ENCODE results near the gene DAPK1.
A peak's percentile ranks its signal among the peaks of the same experiment; 100 is the strongest.

Gene DAPK1

GRCh38 chr9:87596862-87597261, 99.2 kb downstream of the DAPK1 start:
- H3K9ac ChIP-seq (ENCODE audit: low read depth in 1 of 2, low read length in 2 of 2) = peak overlapping the region in 1 of 2 donors; percentile 3
- H3K9me3 ChIP-seq (ENCODE audit: control insufficient read depth in 1 of 2, low read length in 2 of 2) = no peaks in the 10 kb centered on the region
- no peaks in the 10 kb centered on the region for H3K36me3 ChIP-seq (ENCODE audit: control insufficient read depth in 1 of 2, insufficient read depth in 2 of 2, low read length in 2 of 2)
- no peak overlapping the region for H3K4me3 ChIP-seq (ENCODE audit: low read depth in 1 of 2, low read length in 2 of 2)
- H3K27me3 ChIP-seq (ENCODE audit: control insufficient read depth in 1 of 2, insufficient read depth in 2 of 2, low read length in 2 of 2) = no peaks in the 10 kb centered on the region
- H3K4me1 ChIP-seq (ENCODE audit: control insufficient read depth in 1 of 2, insufficient read depth in 2 of 2, low read length in 2 of 2) = peaks cover 55 to 93% of the 10 kb centered on the region in 2 donors
- no peak overlapping the region for H3K27ac ChIP-seq (ENCODE audit: low read depth, low read length)

GRCh38 chr9:87597710-87598443, 100.2 kb downstream of the DAPK1 start:
- H3K9me3 ChIP-seq (ENCODE audit: control insufficient read depth in 1 of 2, low read length in 2 of 2) = no peaks in the 10 kb centered on the region
- peaks cover 46 to 85% of the 10 kb centered on the region in 2 donors for H3K4me1 ChIP-seq (ENCODE audit: control insufficient read depth in 1 of 2, insufficient read depth in 2 of 2, low read length in 2 of 2)
- H3K36me3 ChIP-seq (ENCODE audit: control insufficient read depth in 1 of 2, insufficient read depth in 2 of 2, low read length in 2 of 2) = no peaks in the 10 kb centered on the region
- no peak overlapping the region for H3K27ac ChIP-seq (ENCODE audit: low read depth, low read length)
- H3K27me3 ChIP-seq (ENCODE audit: control insufficient read depth in 1 of 2, insufficient read depth in 2 of 2, low read length in 2 of 2) = no peaks in the 10 kb centered on the region
- H3K9ac ChIP-seq (ENCODE audit: low read depth in 1 of 2, low read length in 2 of 2) = no peak overlapping the region
- H3K4me3 ChIP-seq (ENCODE audit: low read depth in 1 of 2, low read length in 2 of 2) = no peak overlapping the region

DNA sequence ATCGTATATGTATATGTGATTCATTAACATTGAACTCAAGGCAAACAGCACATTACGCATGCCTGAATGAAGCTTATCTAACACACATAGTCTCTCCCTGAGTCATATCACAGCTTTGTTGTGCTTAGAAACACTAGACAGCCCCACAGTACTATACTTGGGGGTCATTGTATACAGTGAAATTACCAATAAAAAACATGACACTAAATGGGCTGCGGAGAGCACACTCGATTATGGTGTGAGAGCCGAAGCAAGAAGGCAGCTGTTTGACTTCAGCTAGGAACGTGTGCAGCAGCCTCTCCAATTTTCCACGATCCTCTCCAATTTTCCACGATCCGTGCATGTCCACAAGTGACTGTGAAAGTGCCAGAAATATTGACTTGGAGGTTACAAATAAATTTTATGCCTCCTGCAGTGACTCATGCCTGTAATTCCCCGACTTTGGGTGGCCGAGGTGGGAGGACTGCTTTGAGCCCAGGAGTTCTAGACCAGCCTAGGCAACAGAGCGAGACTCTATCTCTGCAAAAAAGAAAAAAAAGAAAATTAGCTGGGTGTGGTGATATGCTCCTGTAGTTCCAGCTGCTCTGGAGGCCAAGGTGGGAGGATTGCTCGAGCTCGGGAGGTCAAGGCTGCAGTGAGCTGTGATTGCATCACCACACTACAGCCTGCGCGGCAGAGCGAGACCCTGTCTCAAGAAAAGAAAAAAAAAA, 102.4 kb downstream of the DAPK1 start:
- H3K27me3 ChIP-seq (ENCODE audit: control insufficient read depth in 1 of 2, insufficient read depth in 2 of 2, low read length in 2 of 2) = no peaks in the 10 kb centered on the region
- peak overlapping the region in 1 of 2 donors; percentile 14 for H3K4me3 ChIP-seq (ENCODE audit: low read depth in 1 of 2, low read length in 2 of 2)
- H3K9ac ChIP-seq (ENCODE audit: low read depth in 1 of 2, low read length in 2 of 2) = no peak overlapping the region
- no peaks in the 10 kb centered on the region for H3K9me3 ChIP-seq (ENCODE audit: control insufficient read depth in 1 of 2, low read length in 2 of 2)
- no peak overlapping the region for H3K27ac ChIP-seq (ENCODE audit: low read depth, low read length)
- H3K36me3 ChIP-seq (ENCODE audit: control insufficient read depth in 1 of 2, insufficient read depth in 2 of 2, low read length in 2 of 2) = peaks cover 0 to 2% of the 10 kb centered on the region in 2 donors
- peaks cover 38 to 67% of the 10 kb centered on the region in 2 donors for H3K4me1 ChIP-seq (ENCODE audit: control insufficient read depth in 1 of 2, insufficient read depth in 2 of 2, low read length in 2 of 2)

- Histone ChIP-seq H3K27me3 (ENCODE audit: control insufficient read depth in 1 of 2, insufficient read depth in 2 of 2, low read length in 2 of 2) (no peaks in the 10 kb centered on the region), H3K9me3 (ENCODE audit: control insufficient read depth in 1 of 2, low read length in 2 of 2) (no peaks in the 10 kb centered on the region), H3K27ac (ENCODE audit: low read depth, low read length) (no peak overlapping the region), H3K36me3 (ENCODE audit: control insufficient read depth in 1 of 2, insufficient read depth in 2 of 2, low read length in 2 of 2) (peaks cover 0 to 9% of the 10 kb centered on the region in 2 donors), H3K4me3 (ENCODE audit: low read depth in 1 of 2, low read length in 2 of 2) (no peak overlapping the region), H3K9ac (ENCODE audit: low read depth in 1 of 2, low read length in 2 of 2) (peak overlapping the region in 1 of 2 donors; percentile 0), H3K4me1 (ENCODE audit: control insufficient read depth in 1 of 2, insufficient read depth in 2 of 2, low read length in 2 of 2) (peaks cover 33 to 58% of the 10 kb centered on the region in 2 donors)
These were observed 103.5 kb downstream of the DAPK1 start for GRCh38 chr9:87601176-87601575.

DNA sequence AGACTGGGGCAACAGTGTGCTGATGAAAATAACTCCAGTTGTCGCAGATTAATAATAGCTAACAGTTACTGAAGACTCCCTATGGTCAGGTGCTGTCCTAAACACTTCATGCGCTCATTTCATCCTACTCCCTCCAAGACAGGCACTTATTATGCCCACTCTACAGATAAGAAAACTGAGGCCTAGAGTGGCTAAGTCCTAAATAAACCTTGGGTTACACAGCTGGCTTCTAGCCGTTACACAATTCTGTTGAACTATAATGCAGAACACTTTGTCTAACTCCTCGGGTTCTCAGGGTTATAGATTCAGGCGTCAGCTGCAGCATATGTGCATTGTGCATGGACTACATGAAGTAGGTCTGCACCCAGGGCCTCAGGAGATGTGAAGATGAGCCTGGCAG, 103.9 kb downstream of the DAPK1 start:
- no peak overlapping the region for H3K27ac ChIP-seq (ENCODE audit: low read depth, low read length)
- no peaks in the 10 kb centered on the region for H3K9me3 ChIP-seq (ENCODE audit: control insufficient read depth in 1 of 2, low read length in 2 of 2)
- no peak overlapping the region for H3K9ac ChIP-seq (ENCODE audit: low read depth in 1 of 2, low read length in 2 of 2)
- peaks cover 0 to 9% of the 10 kb centered on the region in 2 donors for H3K36me3 ChIP-seq (ENCODE audit: control insufficient read depth in 1 of 2, insufficient read depth in 2 of 2, low read length in 2 of 2)
- no peaks in the 10 kb centered on the region for H3K27me3 ChIP-seq (ENCODE audit: control insufficient read depth in 1 of 2, insufficient read depth in 2 of 2, low read length in 2 of 2)
- H3K4me3 ChIP-seq (ENCODE audit: low read depth in 1 of 2, low read length in 2 of 2) = no peak overlapping the region
- peaks cover 33 to 54% of the 10 kb centered on the region in 2 donors for H3K4me1 ChIP-seq (ENCODE audit: control insufficient read depth in 1 of 2, insufficient read depth in 2 of 2, low read length in 2 of 2)

GRCh38 chr9:87602933-87603643, 105.4 kb downstream of the DAPK1 start:
- no peak overlapping the region for H3K9ac ChIP-seq (ENCODE audit: low read depth in 1 of 2, low read length in 2 of 2)
- peaks cover 25 to 39% of the 10 kb centered on the region in 2 donors for H3K4me1 ChIP-seq (ENCODE audit: control insufficient read depth in 1 of 2, insufficient read depth in 2 of 2, low read length in 2 of 2)
- H3K9me3 ChIP-seq (ENCODE audit: control insufficient read depth in 1 of 2, low read length in 2 of 2) = no peaks in the 10 kb centered on the region
- H3K27ac ChIP-seq (ENCODE audit: low read depth, low read length) = no peak overlapping the region
- H3K4me3 ChIP-seq (ENCODE audit: low read depth in 1 of 2, low read length in 2 of 2) = no peak overlapping the region
- H3K27me3 ChIP-seq (ENCODE audit: control insufficient read depth in 1 of 2, insufficient read depth in 2 of 2, low read length in 2 of 2) = no peaks in the 10 kb centered on the region
- peaks cover 6 to 9% of the 10 kb centered on the region in 2 donors for H3K36me3 ChIP-seq (ENCODE audit: control insufficient read depth in 1 of 2, insufficient read depth in 2 of 2, low read length in 2 of 2)

DNA sequence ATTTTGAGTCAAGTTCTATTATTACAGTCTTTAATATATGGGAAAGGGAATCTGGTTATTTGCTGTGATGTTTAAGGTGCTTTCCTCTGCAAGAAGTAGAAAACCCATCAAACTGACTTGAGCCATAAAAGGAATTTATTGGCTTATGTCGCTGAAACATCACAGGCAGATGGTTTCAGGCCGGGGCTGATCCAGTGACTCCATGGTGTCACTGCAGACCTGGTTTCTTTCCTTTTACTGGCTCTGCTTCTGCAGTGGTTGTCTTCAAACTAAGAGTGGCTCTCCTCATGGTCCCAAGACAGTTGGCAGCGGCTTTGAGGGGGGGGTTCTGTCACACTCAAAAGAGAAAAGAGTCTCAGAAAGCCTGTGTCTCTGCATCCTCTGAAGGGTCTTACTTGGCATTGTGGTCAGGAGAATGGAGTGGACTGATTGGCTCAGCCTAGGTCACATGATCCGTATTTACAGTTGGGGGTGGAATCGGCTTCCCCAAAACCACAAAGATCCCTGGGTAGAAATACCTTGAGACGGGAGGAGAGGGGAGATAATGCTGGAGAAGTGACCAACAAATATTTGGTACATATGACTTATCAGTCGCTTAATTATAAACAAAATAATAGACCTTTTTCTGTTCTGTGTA, 106.3 kb downstream of the DAPK1 start:
- no peaks in the 10 kb centered on the region for H3K27me3 ChIP-seq (ENCODE audit: control insufficient read depth in 1 of 2, insufficient read depth in 2 of 2, low read length in 2 of 2)
- peaks cover 6 to 9% of the 10 kb centered on the region in 2 donors for H3K36me3 ChIP-seq (ENCODE audit: control insufficient read depth in 1 of 2, insufficient read depth in 2 of 2, low read length in 2 of 2)
- H3K9me3 ChIP-seq (ENCODE audit: control insufficient read depth in 1 of 2, low read length in 2 of 2) = no peaks in the 10 kb centered on the region
- H3K27ac ChIP-seq (ENCODE audit: low read depth, low read length) = no peak overlapping the region
- H3K4me3 ChIP-seq (ENCODE audit: low read depth in 1 of 2, low read length in 2 of 2) = no peak overlapping the region
- H3K9ac ChIP-seq (ENCODE audit: low read depth in 1 of 2, low read length in 2 of 2) = no peak overlapping the region
- H3K4me1 ChIP-seq (ENCODE audit: control insufficient read depth in 1 of 2, insufficient read depth in 2 of 2, low read length in 2 of 2) = peaks cover 25 to 30% of the 10 kb centered on the region in 2 donors

DNA sequence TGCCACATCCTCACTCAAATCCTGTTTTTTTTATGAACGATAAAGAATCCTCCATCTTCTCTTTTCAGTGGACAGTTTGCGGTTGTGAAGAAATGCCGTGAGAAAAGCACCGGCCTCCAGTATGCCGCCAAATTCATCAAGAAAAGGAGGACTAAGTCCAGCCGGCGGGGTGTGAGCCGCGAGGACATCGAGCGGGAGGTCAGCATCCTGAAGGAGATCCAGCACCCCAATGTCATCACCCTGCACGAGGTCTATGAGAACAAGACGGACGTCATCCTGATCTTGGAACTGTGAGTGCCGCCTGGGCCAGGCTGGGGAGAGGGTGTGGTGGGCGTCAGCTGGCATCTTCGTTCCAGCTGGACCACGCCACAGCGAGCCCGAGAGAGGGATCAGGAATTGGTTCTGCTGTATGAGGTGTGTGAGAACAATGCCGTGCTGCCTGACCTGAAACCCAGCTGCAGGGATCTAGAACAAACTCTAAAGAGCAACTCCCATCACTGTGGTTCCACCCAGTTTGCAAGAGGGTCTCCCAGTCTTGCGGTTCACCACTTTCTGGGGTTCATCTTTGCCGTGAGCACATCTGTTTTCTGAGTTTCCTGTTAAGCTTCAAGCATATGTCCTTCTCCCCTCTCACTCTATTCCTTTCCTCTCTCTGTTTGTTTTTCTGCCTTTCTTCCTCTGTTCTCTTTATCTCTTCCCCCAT, 107.4 kb downstream of the DAPK1 start:
- no peaks in the 10 kb centered on the region for H3K9me3 ChIP-seq (ENCODE audit: control insufficient read depth in 1 of 2, low read length in 2 of 2)
- no peak overlapping the region for H3K27ac ChIP-seq (ENCODE audit: low read depth, low read length)
- H3K27me3 ChIP-seq (ENCODE audit: control insufficient read depth in 1 of 2, insufficient read depth in 2 of 2, low read length in 2 of 2) = no peaks in the 10 kb centered on the region
- H3K36me3 ChIP-seq (ENCODE audit: control insufficient read depth in 1 of 2, insufficient read depth in 2 of 2, low read length in 2 of 2) = peaks cover 6 to 9% of the 10 kb centered on the region in 2 donors
- no peak overlapping the region for H3K9ac ChIP-seq (ENCODE audit: low read depth in 1 of 2, low read length in 2 of 2)
- H3K4me3 ChIP-seq (ENCODE audit: low read depth in 1 of 2, low read length in 2 of 2) = no peak overlapping the region
- peaks cover 19 to 21% of the 10 kb centered on the region in 2 donors for H3K4me1 ChIP-seq (ENCODE audit: control insufficient read depth in 1 of 2, insufficient read depth in 2 of 2, low read length in 2 of 2)

GRCh38 chr9:87605676-87606075, 108.0 kb downstream of the DAPK1 start:
- H3K27ac ChIP-seq (ENCODE audit: low read depth, low read length) = no peak overlapping the region

More at GRCh38 chr9:87605676-87606075, 108.0 kb downstream of the DAPK1 start:
- Histone ChIP-seq H3K9ac (ENCODE audit: low read depth in 1 of 2, low read length in 2 of 2) (no peak overlapping the region), H3K27me3 (ENCODE audit: control insufficient read depth in 1 of 2, insufficient read depth in 2 of 2, low read length in 2 of 2) (no peaks in the 10 kb centered on the region), H3K36me3 (ENCODE audit: control insufficient read depth in 1 of 2, insufficient read depth in 2 of 2, low read length in 2 of 2) (peaks cover 6 to 9% of the 10 kb centered on the region in 2 donors), H3K9me3 (ENCODE audit: control insufficient read depth in 1 of 2, low read length in 2 of 2) (no peaks in the 10 kb centered on the region), H3K4me3 (ENCODE audit: low read depth in 1 of 2, low read length in 2 of 2) (no peak overlapping the region), H3K4me1 (ENCODE audit: control insufficient read depth in 1 of 2, insufficient read depth in 2 of 2, low read length in 2 of 2) (peaks cover 13 to 14% of the 10 kb centered on the region in 2 donors)
